PC-3 (cell line): ENCODE results near the gene ASCC2. TPM values are rescaled to one million over a fixed set of nuclear protein-coding genes. Genes with fewer than 3 reads are reported as not detected.

Experiments used
- ATAC-seq: fragments of 200-7000 bp; cut with Tn5 transposase; 2 replicates; pipeline ENCODE4 v1.9.1; 2020; ENCODE audit warnings: mild to moderate bottlenecking, moderate library complexity
- BruUV-seq: library from RNA; stranded (reverse); fragments of 400-500 nt; replicated peaks from 2 replicates; lab custom pipeline; 2021; lab: Mats Ljungman, UMichigan
- CTCF ChIA-PET: fragments of 300-600 bp; sonication (Branson Sonifier 250); formaldehyde crosslinking; loops from one replicate; lab custom pipeline; 2022; ENCODE audit warnings: antibody characterized with exemption; lab: Charles Lee
- POLR2A ChIA-PET: fragments of 300-600 bp; sonication (Branson Sonifier 250); formaldehyde crosslinking; loops from one replicate; lab custom pipeline; 2022; ENCODE audit warnings: antibody characterized with exemption; ENCODE audit not compliant: unreplicated experiment; lab: Charles Lee
- DNase-seq: peaks from one replicate; pipeline ENCODE4 v3.0.0-alpha.2; 2015
- H2AFZ ChIP-seq: fragments of 300-600 bp; sonication (generic); 2 replicates; pipeline ENCODE4 v1.6.0; 2016; ENCODE audit warnings: antibody characterized with exemption, low read length
- H3F3A ChIP-seq: fragments of 300-600 bp; sonication (generic); one replicate; pipeline ENCODE4 v1.6.0; 2017; ENCODE audit warnings: antibody characterized with exemption, low read length, control low read depth, mild to moderate bottlenecking; ENCODE audit not compliant: unreplicated experiment
- H3K27ac ChIP-seq: fragments of 300-600 bp; sonication (generic); 2 replicates; pipeline ENCODE4 v1.5.1; 2016; ENCODE audit warnings: mild to moderate bottlenecking, low read length
- H3K27me3 ChIP-seq: fragments of 300-600 bp; sonication (generic); 2 replicates; pipeline ENCODE4 v1.6.1; 2016; ENCODE audit warnings: low read length, mixed read lengths
- H3K36me3 ChIP-seq: fragments of 300-600 bp; sonication (generic); 2 replicates; pipeline ENCODE4 v1.6.1; 2016; ENCODE audit warnings: low read depth, mixed run types, low read length, mixed read lengths
- H3K4me1 ChIP-seq: fragments of 300-600 bp; sonication (generic); 2 replicates; pipeline ENCODE4 v1.5.1; 2016; ENCODE audit warnings: low read length; ENCODE audit not compliant: insufficient read depth
- H3K4me2 ChIP-seq: fragments of 300-600 bp; sonication (generic); 2 replicates; pipeline ENCODE4 v1.6.0; 2016; ENCODE audit warnings: low read length
- H3K4me3 ChIP-seq: fragments of 300-600 bp; sonication (generic); 2 replicates; pipeline ENCODE4 v1.5.1; 2016; ENCODE audit warnings: mild to moderate bottlenecking, low read length, mixed read lengths
- H3K79me2 ChIP-seq: fragments of 300-600 bp; sonication (generic); 2 replicates; pipeline ENCODE4 v1.6.1; 2017; ENCODE audit warnings: low read length, mixed read lengths
- H3K9ac ChIP-seq: fragments of 300-600 bp; sonication (generic); 2 replicates; pipeline ENCODE4 v1.6.0; 2016; ENCODE audit warnings: mild to moderate bottlenecking, low read length
- H3K9me2 ChIP-seq: fragments of 300-600 bp; sonication (generic); replicated peaks from 2 replicates; pipeline ENCODE4 v1.6.1; 2016; ENCODE audit warnings: mixed run types, low read length, mixed read lengths
- H3K9me3 ChIP-seq: fragments of 300-600 bp; sonication (generic); 2 replicates; pipeline ENCODE4 v1.6.1; 2016; ENCODE audit warnings: low read length, mixed read lengths
- H4K20me1 ChIP-seq: fragments of 300-600 bp; sonication (generic); 2 replicates; pipeline ENCODE4 v1.6.1; 2016; ENCODE audit warnings: low read length, mixed read lengths
- EZH2 ChIP-seq: fragments of 300-600 bp; sonication (generic); IDR thresholded peaks from one replicate; pipeline ENCODE4 v1.6.1; 2017; ENCODE audit warnings: antibody characterized with exemption, mild to moderate bottlenecking, low read length; ENCODE audit not compliant: unreplicated experiment
- EZH2phosphoT487 ChIP-seq: fragments of 300-600 bp; sonication (generic); IDR thresholded peaks from 2 replicates; pipeline ENCODE4 v1.6.1; 2018; ENCODE audit warnings: mild to moderate bottlenecking, antibody characterized with exemption, low read length, borderline replicate concordance
- intact Hi-C: fragments of 100-400 bp; cut with micrococcal nuclease; formaldehyde crosslinking; loops from 2 replicates; pipeline ENCODE4 v1.9.0; 2023
- total RNA-seq: library from RNA; depleted of rRNA; stranded (reverse); fragments of >200 nt; gene quantifications from 2 replicates; pipeline ENCODE4 v1.2.3, GENCODE V29; 2014
- TF ChIP-seq, protein P1 (sequence below): fragments of 300-600 bp; sonication (generic); conservative IDR thresholded peaks from 2 replicates; pipeline ENCODE4 v1.5.1; 2017; ENCODE audit warnings: antibody characterized with exemption, low read depth, mild to moderate bottlenecking, low read length

Gene ASCC2
- total RNA-seq, 1 experiment from 2014 or later: 37.0 TPM

DNA sequence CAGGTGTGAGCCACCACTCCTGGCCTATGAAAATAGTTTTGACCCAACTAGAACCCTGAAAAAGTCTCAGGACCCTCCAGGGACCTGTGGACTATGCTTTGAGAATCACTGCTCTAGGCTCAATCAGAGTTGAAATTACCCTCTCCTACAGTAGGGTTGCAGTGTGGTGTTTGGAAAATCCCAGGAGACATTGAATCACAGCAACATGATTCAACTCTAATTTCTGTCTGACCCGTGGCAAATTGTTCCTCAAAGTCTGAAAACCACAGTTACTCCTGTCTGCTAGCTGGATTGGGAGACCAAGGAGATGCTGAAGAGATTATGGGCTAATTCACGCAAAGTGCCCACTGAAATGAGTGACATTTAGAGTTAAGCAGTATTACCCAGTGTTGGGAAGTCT, 39.5 kb upstream of the ASCC2 start:
- no TSS peak for BruUV-seq
- POLR2A ChIA-PET: no interaction called here
- Histone ChIP-seq H4K20me1 (no peaks in the 10 kb centered on the region), H3K4me2 (no peak overlapping the region), H3K9ac (no peak overlapping the region), H3K9me2 (no peaks in the 10 kb centered on the region), H3K27me3 (no peaks in the 10 kb centered on the region), H2AFZ (no peak overlapping the region), H3K9me3 (no peaks in the 10 kb centered on the region), H3K4me3 (no peak overlapping the region), H3K79me2 (no peaks in the 10 kb centered on the region), H3F3A (no peaks in the 10 kb centered on the region), H3K4me1 (no peaks in the 10 kb centered on the region), H3K27ac (no peak overlapping the region), H3K36me3 (no peaks in the 10 kb centered on the region)
- no peak for TF ChIP-seq EZH2phosphoT487
- no peak for TF ChIP-seq EZH2
- TF ChIP-seq, protein P1, sequence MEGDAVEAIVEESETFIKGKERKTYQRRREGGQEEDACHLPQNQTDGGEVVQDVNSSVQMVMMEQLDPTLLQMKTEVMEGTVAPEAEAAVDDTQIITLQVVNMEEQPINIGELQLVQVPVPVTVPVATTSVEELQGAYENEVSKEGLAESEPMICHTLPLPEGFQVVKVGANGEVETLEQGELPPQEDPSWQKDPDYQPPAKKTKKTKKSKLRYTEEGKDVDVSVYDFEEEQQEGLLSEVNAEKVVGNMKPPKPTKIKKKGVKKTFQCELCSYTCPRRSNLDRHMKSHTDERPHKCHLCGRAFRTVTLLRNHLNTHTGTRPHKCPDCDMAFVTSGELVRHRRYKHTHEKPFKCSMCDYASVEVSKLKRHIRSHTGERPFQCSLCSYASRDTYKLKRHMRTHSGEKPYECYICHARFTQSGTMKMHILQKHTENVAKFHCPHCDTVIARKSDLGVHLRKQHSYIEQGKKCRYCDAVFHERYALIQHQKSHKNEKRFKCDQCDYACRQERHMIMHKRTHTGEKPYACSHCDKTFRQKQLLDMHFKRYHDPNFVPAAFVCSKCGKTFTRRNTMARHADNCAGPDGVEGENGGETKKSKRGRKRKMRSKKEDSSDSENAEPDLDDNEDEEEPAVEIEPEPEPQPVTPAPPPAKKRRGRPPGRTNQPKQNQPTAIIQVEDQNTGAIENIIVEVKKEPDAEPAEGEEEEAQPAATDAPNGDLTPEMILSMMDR: no peak
- DNase-seq (no peak), ATAC-seq (no peak)
- CTCF ChIA-PET: no interaction called here
- intact Hi-C loops: no loop called here

DNA sequence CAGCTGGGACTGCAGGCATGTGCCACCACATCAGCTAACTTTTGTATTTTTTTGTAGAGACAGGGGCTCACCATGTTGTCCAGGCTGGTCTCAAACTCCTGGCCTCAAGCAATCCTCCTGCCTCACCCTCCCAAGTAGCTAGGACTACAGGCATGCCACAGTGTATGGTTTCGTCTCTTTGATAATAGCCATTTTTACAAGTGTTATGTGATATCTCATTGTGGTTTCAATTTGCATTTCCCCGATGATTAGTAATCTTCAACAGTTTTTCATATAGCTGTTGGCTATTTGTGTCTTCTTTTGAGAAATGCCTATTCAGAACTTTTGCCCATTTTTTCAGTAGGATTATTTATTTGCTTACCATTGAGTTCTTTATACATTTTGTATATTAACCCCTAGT, 35.9 kb upstream of the ASCC2 start:
- BruUV-seq: no TSS peak
- H3K79me2 ChIP-seq: no peaks in the 10 kb centered on the region
- ATAC-seq (no peak), DNase-seq (no peak)
- H4K20me1 ChIP-seq: no peaks in the 10 kb centered on the region
- H3K4me2 ChIP-seq: no peak overlapping the region
- TF ChIP-seq, protein P1: no peak
- TF ChIP-seq EZH2phosphoT487: no peak
- no peak for TF ChIP-seq EZH2
- no peaks in the 10 kb centered on the region for H3K4me1 ChIP-seq
- ChIA-PET POLR2A (no interaction called here), CTCF (no interaction called here)
- H3K9ac ChIP-seq: no peak overlapping the region
- intact Hi-C loops: no loop called here
- H3K36me3 ChIP-seq: no peaks in the 10 kb centered on the region
- no peaks in the 10 kb centered on the region for H3F3A ChIP-seq
- no peaks in the 10 kb centered on the region for H3K27me3 ChIP-seq
- H3K27ac ChIP-seq: no peak overlapping the region
- no peaks in the 10 kb centered on the region for H3K9me3 ChIP-seq
- H3K4me3 ChIP-seq: no peak overlapping the region
- H2AFZ ChIP-seq: no peak overlapping the region
- no peaks in the 10 kb centered on the region for H3K9me2 ChIP-seq

DNA sequence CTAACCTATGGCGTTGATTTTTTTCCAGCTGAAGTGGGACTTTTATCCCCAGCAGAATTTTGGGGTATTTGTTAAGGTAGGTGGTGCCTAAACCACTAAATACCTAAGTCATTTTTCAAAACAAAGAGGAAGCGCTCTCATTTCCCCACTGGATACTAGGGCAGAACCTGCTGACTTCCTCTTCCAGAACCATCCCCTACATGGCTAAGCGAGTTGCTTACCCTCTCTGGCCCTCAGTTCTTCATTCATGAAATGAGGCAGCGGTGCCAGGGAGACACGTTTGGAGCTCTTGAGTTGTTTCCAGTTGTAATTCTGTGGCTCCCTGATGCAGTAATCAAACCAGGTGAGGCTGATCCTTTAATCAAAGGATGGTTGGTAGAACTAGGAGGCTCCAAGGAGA, 34.9 kb upstream of the ASCC2 start:
- no peaks in the 10 kb centered on the region for H3K79me2 ChIP-seq
- H3K36me3 ChIP-seq: no peaks in the 10 kb centered on the region
- H4K20me1 ChIP-seq: no peaks in the 10 kb centered on the region
- no peaks in the 10 kb centered on the region for H3K4me1 ChIP-seq
- H3K4me2 ChIP-seq: no peak overlapping the region
- no peak overlapping the region for H3K4me3 ChIP-seq
- intact Hi-C loops: no loop called here
- ATAC-seq: no peak
- no peak overlapping the region for H3K9ac ChIP-seq
- no peaks in the 10 kb centered on the region for H3K27me3 ChIP-seq
- TF ChIP-seq, protein P1: no peak
- TF ChIP-seq EZH2phosphoT487: no peak
- no peak for TF ChIP-seq EZH2
- CTCF ChIA-PET: no interaction called here
- H3F3A ChIP-seq: no peaks in the 10 kb centered on the region
- POLR2A ChIA-PET: no interaction called here
- BruUV-seq: no TSS peak
- no peaks in the 10 kb centered on the region for H3K9me3 ChIP-seq
- no peak overlapping the region for H3K27ac ChIP-seq
- DNase-seq: no peak
- no peak overlapping the region for H2AFZ ChIP-seq
- no peaks in the 10 kb centered on the region for H3K9me2 ChIP-seq
